Hematopoietic multipotent progenitor cell treated with erythropoietin and hydrocortisone succinate and interleukin-3 and kit ligand, for 15 days (in vitro differentiated cells): Measurements from ENCODE around the gene DNAJC17.

Source experiments
- DNase-seq: peaks from one replicate; pipeline ENCODE4 v3.0.0-alpha.2; 2015; ENCODE audit warnings: low spot score

Gene DNAJC17, protein sequence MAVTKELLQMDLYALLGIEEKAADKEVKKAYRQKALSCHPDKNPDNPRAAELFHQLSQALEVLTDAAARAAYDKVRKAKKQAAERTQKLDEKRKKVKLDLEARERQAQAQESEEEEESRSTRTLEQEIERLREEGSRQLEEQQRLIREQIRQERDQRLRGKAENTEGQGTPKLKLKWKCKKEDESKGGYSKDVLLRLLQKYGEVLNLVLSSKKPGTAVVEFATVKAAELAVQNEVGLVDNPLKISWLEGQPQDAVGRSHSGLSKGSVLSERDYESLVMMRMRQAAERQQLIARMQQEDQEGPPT

DNA sequence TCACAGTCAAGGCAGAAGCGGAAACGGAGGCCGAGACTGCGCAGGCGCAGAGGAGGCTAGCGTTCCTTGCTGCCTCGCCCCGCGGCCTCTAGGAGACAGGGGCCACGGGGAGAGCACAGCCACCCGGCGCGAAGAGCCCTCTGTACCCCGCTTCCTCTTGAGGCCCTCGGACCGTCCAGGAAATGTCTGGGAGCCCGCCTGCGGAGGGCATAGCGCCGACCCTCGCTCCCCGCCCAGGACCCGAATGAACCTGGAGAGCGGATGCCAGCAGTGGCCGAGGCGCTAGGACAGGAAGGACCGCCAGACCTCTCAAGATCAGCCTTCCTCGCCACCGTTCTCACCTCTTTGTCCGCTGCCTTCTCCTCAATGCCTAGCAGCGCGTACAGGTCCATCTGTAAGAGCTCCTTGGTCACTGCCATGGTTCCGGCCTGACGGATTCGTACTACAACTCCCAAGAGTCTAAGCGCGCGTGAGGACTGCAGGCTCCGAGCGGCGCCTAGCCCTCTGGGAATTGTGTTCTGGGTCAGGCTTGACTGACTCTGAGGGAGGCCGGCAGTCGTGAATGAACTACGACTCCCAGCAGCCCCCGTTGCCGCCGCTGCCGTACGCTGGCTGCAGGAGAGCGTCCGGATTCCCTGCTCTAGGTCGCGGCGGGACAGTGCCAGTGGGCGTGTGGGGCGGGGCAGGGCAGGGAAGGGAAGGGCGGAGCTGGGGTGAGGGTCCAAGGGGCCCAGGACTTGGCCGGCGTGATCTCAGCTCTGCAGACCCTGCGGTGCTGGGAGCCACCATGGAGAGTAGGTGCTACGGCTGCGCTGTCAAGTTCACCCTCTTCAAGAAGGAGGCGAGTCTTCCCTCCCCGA, at the start of gene DNAJC17, which contains the start of gene ZFYVE19:
Gene DNAJC17, minus strand, starts transcription at position 446 of the 860 bp plus-strand sequence. Its CDS starts 27 bp downstream, at position 419.
Gene ZFYVE19, plus strand, starts transcription at position 62 of the 860 bp plus-strand sequence. Its CDS starts 501 bp downstream, at position 563.
- DNase-seq: peak; percentile 97

DNA sequence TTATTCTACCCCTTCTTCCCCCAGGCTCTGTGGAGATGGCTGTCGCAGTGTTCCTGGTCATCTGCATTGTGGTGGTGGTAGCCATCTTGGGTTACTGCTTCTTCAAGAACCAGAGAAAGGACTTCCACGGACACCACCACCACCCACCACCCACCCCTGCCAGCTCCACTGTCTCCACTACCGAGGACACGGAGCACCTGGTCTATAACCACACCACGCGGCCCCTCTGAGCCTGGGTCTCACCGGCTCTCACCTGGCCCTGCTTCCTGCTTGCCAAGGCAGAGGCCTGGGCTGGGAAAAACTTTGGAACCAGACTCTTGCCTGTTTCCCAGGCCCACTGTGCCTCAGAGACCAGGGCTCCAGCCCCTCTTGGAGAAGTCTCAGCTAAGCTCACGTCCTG, 49.5 kb upstream of the DNAJC17 start:
- DNase-seq: no peak

- DNase-seq: no peak
These were observed 48.5 kb upstream of the DNAJC17 start for GRCh38 chr15:40855706-40856234.

DNA sequence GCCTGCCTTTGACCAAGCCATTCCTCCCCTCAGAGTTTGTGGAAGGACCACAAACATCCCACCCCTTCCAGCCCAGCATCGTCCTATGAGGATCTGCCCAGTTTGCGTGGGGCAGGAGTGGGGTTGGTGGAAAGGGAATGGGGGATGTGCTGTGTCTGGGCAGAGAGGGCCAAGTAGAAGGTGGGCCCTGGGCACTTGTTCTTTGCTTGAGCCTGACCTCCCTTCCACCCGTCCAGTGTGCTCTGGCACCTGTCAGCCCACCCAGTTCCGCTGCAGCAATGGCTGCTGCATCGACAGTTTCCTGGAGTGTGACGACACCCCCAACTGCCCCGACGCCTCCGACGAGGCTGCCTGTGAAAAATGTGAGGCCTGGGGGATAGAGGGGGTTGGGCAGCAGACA, 46.9 kb upstream of the DNAJC17 start:
- no peak for DNase-seq

DNA sequence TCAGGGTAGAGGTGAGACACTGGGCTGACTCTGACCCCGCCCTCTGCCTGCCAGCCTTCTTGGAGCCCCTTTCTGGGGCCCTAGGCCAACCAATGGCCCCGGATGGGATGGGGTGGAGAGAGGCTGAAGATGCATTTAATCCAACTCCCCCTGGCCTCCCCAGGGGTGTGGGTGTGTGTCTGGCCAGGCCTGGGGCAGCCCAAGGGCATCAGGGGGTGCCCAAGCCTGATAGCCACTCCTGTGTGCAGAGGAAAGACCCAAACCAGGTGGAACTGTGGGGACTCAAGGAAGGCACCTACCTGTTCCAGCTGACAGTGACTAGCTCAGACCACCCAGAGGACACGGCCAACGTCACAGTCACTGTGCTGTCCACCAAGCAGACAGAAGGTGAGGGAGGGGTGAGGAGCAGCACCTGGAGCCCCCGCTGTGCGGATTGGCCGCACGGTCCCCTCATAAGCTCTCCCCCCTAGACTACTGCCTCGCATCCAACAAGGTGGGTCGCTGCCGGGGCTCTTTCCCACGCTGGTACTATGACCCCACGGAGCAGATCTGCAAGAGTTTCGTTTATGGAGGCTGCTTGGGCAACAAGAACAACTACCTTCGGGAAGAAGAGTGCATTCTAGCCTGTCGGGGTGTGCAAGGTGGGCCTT, 46.1 kb upstream of the DNAJC17 start:
- no peak for DNase-seq

GRCh38 chr15:40852529-40852928, 45.3 kb upstream of the DNAJC17 start:
- DNase-seq: no peak

DNA sequence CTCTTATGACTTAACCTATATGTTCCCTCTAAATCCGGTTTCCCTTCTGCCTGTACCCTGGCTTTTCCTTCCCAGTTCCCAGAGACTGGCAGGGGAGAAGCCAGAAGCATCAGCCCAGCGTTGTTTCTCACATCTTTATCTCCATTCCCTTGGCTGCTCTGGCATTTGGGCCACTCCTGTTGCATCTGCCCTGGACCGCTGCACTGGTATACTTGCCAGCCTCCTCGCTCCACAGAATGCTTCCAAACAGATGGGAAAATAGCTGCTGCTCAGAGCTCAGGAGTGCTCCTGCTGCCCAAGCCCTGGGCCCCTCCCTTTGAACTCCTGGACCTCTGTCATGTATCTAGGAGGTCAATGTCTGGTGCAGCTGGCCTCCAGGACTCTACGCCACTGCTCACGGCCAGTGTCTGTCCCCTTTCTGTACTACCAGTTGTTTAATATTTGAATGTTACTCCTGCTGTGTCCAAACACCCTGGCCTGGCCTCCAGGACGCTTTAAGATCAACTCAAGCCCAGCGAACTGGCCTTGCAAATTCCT, 43.4 kb upstream of the DNAJC17 start:
- DNase-seq: no peak

GRCh38 chr15:40847223-40847961, 40.1 kb upstream of the DNAJC17 start:
- DNase-seq: no peak

- DNase-seq: no peak
These were observed 39.6 kb upstream of the DNAJC17 start for GRCh38 chr15:40846841-40847222.

- DNase-seq: no peak
These were observed 38.4 kb upstream of the DNAJC17 start for GRCh38 chr15:40845511-40846284.

GRCh38 chr15:40845036-40845435, 37.8 kb upstream of the DNAJC17 start:
- DNase-seq: no peak

DNA sequence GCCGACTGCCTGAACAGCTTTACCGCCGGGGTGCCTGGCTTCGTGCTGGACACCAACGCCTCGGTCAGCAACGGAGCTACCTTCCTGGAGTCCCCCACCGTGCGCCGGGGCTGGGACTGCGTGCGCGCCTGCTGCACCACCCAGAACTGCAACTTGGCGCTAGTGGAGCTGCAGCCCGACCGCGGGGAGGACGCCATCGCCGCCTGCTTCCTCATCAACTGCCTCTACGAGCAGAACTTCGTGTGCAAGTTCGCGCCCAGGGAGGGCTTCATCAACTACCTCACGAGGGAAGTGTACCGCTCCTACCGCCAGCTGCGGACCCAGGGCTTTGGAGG, 37.4 kb upstream of the DNAJC17 start:
- no peak for DNase-seq

DNA sequence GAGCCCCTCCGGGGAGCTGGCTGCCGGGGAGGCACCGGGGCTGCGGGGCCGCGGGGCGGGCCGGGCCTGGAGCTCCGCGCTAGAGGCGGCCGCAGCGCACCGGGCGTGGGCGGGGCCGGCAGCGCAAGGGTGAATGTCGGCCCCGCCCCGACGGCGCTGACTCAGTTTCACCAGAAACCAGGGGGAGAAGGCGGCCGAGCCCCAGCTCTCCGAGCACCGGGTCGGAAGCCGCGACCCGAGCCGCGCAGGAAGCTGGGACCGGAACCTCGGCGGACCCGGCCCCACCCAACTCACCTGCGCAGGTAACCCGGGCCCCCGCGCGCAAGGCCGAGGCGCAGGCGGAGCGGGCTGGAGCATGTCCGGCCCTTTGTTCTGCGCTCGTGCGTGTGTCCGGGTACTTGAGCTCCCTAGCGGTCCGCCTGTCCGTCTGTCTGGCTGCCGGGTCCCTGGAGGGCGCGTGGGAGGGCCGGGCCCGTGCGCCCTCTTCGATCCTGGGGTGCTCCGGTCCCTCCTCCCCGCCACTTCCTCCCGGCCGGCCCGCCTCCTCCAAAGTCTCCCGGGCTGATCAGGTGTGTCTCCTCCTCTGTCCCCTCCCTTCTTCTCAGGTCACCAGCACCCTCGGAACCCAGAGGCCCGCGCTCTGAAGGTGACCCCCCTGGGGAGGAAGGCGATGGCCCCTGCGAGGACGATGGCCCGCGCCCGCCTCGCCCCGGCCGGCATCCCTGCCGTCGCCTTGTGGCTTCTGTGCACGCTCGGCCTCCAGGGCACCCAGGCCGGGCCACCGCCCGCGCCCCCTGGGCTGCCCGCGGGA, 36.8 kb upstream of the DNAJC17 start, which contains the start of gene SPINT1:
Gene SPINT1, plus strand, starts transcription at position 164 of the 811 bp plus-strand sequence. Its CDS starts 507 bp downstream, at position 671.
- DNase-seq: no peak

DNA sequence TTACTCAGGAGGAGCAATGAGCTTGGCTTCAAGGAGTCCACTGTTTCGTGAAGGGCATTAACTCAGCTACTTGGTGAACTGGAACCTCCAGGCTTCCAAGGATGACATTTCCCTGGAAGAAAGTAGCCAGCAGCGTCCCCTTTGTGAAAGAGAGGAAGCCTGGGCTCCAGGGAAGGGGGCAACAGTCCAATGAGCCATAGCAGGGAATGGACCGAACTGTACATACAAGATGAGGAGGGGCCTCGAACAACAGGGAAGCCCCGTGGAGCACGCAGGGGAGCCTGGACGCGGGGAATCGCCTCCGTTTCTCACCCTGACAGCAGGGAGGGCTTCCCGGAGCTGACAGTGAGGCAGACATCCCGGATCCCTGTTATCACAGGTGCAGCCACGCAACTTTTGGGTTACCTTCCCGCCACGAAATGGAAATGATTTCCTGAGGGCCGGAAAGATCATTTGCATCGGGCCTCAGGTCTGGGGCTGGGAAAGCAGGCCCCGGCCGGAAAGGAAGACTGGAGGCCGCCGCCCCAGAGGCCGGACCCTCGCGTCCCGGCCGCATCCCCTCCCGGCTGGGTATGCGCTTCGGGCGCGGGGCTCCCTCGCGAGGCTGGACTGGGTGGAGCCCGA, 36.1 kb upstream of the DNAJC17 start:
- no peak for DNase-seq

DNA sequence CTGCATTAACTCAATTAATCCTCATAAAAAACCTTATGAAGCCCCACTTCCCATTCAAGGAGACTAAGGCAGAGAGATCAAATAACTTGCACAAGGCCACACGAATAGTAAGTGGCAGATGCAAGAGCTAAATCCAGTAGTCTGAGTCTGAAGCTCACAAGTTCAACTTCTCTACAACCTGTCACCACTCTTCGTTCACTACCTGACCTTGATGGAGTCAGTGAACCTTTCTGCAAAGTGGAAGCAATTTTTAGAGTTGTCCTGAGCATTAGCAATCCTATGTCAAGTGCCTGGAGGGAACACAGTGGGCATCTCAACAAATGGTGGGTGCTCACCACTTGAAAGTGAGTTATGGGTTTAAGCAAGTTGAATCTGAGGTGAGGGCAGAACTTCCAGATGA, 34.5 kb upstream of the DNAJC17 start:
- DNase-seq: no peak

DNA sequence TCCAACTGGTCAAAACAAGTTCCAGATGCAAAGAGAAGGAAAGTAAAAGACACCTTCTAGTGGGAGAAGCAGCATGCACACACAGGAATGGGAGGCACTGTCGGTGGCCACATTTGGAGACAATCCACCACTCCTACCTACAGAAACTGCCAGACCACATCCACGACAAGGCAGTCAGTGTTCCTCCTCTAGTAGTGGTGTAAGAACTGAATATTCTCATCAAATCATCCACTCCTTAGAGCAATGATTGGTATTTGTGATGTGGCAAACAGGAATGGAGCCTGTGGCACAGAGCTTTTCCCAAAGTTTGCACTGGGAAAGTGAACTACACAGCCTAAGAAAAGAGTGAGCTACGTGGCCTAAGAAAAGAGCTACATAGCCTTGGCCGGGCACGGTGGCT, 31.5 kb upstream of the DNAJC17 start:
- no peak for DNase-seq

DNA sequence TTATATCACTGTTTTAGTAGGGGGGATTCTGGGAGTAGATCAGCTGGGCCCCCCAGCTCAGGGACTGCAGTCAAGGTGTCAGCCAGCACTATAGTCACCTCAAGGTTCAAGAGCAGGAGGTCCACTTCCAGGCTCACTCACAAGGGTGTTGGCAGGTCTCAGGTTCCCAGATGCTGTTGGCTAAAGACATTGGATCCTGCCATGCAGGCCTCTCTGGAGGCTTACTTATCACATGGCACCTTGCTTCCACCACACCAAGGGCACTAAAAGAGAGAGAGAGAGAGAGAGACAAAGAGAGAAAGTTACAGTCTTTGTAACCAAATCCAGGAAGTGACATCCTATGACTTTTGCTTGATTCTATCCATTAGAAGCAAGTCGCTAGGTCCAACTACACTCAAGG, 28.7 kb upstream of the DNAJC17 start:
- DNase-seq: no peak

- DNase-seq: no peak
These were observed 25.6 kb upstream of the DNAJC17 start for GRCh38 chr15:40832903-40833302.

- DNase-seq: no peak
These were observed 24.6 kb upstream of the DNAJC17 start for GRCh38 chr15:40831861-40832260.
